Neural progenitor cell (in vitro differentiated cells): ENCODE data around the gene IQGAP2.

Experiments used
- EZH2 ChIP-seq: fragments of 200-600 bp; sonication (generic); IDR thresholded peaks from 2 replicates; pipeline ENCODE4 v1.6.1; 2017; ENCODE audit warnings: antibody characterized with exemption, mild to moderate bottlenecking, moderate library complexity
- TF ChIP-seq, protein P1 (sequence below): fragments of 200-600 bp; sonication (generic); IDR thresholded peaks from 2 replicates; pipeline ENCODE4 v1.5.1; 2017; ENCODE audit warnings: antibody characterized with exemption, mild to moderate bottlenecking

DNA sequence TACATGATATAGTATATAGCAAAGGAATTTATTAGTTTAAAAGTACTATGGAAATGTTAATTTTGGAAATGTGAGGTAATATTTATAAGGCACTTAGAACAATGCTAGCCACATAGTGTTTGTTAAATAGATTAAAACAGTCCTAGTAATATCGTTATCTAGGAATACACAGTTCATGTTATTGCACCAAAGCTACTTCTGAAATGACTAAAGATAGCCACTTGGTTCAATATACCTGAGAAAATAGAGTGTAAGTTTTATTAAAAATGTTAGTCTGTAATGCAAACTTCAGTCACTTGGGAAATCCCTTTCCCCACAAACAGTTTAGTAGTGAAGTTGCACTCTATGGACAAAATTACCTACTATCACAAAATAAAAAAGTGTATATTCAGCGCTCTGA is 297.5 kb downstream of the IQGAP2 start:
- TF ChIP-seq, protein P1, sequence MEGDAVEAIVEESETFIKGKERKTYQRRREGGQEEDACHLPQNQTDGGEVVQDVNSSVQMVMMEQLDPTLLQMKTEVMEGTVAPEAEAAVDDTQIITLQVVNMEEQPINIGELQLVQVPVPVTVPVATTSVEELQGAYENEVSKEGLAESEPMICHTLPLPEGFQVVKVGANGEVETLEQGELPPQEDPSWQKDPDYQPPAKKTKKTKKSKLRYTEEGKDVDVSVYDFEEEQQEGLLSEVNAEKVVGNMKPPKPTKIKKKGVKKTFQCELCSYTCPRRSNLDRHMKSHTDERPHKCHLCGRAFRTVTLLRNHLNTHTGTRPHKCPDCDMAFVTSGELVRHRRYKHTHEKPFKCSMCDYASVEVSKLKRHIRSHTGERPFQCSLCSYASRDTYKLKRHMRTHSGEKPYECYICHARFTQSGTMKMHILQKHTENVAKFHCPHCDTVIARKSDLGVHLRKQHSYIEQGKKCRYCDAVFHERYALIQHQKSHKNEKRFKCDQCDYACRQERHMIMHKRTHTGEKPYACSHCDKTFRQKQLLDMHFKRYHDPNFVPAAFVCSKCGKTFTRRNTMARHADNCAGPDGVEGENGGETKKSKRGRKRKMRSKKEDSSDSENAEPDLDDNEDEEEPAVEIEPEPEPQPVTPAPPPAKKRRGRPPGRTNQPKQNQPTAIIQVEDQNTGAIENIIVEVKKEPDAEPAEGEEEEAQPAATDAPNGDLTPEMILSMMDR: no peak
- no peak for TF ChIP-seq EZH2
